GM21367 (cell line): Measurements from ENCODE around the gene GAP43.
A peak's percentile ranks its signal among the peaks of the same experiment; 100 is the strongest.

ENCODE experiments used
- ATAC-seq: cut with Tn5 transposase; IDR thresholded peaks from one replicate; pipeline ENCODE4 v1.9.1; 2021; ENCODE audit not compliant: unreplicated experiment

Gene GAP43

GRCh38 chr3:115660646-115661337, 37.5 kb downstream of the GAP43 start:
- ATAC-seq = no peak

DNA sequence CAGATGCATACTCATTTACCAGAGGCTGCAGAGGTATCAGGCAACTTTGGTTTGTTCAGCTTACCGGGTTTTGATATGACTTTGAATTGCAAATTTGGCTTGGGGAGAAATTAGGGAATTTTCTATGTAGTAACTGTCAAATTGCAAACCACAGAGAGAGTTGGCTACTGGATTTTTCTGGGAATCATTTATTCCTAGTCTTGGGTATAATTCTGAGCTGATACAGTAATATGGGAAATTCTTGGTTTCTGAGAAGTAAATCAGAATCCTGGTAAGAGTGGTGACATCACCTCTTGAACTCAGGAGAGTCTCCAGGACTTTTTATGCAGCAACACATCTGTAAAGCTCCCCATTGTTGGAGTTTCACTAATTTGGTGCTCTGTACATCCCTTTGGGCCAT, 39.0 kb downstream of the GAP43 start:
- no peak for ATAC-seq

DNA sequence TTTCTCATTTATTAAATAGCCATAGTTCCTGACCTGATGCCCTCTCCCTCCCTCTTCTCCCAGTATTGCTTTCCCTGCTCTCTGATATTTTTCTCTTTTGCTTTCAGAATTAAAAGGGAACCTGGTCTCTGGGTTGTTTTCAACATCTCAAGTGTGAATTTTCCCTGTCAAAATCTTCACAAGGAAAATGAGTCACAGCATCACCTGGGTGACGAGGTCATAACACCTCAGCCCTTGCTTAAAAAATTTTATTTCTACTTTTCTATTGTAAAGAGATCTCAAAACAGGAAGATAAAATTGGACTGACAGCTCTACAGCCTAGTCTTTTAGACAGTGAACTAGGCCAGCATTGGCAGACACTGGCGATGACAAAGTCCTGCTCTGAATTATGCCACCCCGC, 40.1 kb downstream of the GAP43 start:
- ATAC-seq = no peak

DNA sequence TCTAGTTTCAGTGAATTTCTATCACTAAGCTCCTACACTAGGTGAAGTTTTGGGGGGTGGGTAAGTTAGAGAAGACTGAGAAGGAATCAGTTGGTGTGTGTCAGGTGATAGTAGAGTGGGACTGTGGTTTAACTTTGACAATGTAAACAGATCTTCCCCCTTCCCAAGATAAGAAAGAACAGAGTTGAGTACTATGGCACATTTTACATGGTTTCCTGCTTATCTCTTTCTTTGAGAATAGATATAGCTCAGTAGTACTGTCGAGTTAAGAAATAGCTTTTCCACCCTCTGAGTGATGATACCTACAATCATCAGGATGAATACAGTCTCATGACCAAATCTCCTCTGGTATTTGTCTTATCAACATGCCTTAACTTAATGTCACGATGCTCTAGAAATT, 42.8 kb downstream of the GAP43 start:
- no peak for ATAC-seq

DNA sequence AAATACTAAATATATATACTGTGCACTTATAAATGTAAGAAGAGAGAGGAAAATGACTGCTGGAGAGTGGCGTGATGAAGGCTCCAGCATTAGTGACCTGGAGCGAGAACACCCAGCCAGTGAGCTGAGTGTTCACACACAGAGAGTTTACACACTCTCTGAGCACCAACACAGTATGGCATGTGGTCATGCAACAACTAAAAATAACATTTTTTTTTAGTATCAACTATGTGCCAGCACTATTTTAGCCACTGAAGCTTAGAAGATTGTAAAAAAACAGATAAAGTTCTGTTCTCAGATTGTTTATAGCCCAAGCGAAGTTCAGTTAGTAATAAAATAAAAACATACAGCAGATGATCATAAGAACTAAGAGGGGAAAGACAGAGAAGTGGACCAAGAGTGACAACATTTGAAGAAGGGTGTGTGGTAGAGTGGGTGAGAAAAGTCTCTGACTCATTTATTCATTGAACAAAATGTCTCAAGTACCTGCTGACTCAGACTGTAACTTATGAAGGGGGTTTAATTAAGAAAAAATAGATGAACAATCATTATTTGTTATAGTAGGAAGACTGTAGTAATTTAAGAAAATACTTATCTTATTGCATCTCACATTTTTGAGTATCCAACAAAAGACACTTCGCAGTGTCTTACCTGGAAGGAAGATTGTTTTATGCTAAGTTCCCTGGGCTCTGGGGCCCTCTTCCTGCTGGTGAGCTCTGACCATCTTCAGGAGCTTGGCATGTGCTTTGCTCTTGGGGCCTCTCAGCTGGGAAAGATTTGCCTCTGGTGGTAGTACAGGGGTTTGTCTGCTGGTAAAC, 43.8 kb downstream of the GAP43 start:
- ATAC-seq = no peak

- no peak for ATAC-seq
Measured at GRCh38 chr3:115667738-115668065, 44.4 kb downstream of the GAP43 start.

- ATAC-seq = no peak
Measured at GRCh38 chr3:115670911-115671310, 47.6 kb downstream of the GAP43 start.

DNA sequence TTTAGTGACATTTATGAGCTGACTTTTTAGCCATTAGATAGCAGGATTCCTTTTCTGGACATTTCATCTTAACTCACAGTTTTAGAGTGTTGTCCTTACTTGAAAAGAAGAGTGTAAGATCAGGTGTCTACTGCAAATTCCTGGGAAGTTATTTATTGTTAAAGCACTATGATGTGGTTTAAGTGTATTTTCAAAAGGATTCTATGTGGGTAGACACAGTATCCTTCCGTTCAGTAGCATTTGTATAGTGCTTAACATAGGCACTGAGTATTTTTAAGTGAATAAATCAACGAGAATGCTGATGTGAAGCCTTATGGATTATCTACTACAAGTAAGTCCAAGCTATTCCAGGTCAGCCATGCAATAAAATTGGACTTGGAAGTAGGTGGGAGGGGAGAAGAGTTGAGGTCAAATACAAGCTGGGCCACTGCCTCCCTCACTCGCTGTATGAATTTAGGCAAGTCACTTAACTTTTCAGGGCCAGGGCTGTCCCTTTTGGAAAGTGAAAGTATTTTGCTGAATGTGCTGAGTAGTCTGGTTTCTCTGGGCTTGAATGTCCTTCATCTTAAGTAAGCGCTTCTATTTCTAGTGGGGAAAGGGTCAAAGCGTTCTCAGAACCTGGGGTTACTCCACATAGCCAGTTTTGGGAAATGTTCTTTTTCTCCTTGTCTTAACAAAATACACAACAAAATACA, 48.6 kb downstream of the GAP43 start:
- ATAC-seq = no peak

GRCh38 chr3:115673881-115674280, 50.6 kb downstream of the GAP43 start:
- ATAC-seq = no peak

DNA sequence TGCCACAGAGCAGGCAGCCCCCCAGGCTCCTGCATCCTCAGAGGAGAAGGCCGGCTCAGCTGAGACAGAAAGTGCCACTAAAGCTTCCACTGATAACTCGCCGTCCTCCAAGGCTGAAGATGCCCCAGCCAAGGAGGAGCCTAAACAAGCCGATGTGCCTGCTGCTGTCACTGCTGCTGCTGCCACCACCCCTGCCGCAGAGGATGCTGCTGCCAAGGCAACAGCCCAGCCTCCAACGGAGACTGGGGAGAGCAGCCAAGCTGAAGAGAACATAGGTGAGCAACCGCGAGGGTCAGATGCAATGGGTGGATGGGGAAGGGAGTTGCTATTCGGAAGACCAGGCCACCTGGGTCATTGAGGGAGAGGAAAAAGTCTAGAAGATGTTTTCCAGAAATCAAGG, 53.0 kb downstream of the GAP43 start:
- ATAC-seq = no peak

- ATAC-seq = no peak
Measured at GRCh38 chr3:115680803-115681345, 57.6 kb downstream of the GAP43 start.

DNA sequence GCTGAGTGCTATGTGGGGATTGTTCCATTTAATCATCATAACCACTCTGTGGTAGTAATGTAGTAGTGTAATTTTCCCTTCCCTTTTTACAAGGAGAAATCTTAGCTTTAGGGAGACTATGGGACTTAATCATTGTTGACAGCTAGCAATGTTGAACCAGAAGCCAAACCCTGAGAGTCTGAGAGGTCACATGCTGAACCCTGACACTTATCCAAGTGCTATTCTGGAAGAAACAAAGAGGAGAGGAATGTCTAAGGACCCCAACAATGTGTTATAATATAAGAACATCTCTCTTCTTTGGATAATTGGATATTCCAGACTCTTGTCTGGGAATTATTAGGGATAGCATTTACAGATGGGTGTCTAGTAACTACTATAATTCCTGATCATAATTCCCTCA, 58.4 kb downstream of the GAP43 start:
- no peak for ATAC-seq

- no peak for ATAC-seq
Measured at GRCh38 chr3:115683305-115683704, 60.0 kb downstream of the GAP43 start.

- no peak for ATAC-seq
Measured at GRCh38 chr3:115683773-115684172, 60.5 kb downstream of the GAP43 start.

DNA sequence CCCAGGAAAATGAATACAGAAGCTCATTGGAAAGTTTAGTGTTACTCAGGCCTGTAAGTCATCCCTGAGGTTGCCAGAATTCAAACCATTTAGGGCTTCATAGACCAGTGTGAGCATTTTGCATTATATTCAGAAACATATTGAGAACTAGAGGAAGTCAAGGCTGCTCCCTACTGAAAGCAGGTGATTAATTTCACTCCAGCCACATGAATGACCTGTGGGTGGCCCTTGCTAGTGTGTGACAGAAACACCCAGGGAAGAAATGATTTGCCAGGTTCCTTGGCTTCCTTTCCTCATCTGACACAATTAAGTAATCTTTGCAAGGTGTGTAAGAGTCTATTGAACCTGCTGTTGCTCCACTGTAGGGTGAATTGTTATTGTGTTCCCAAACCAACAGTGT, 61.8 kb downstream of the GAP43 start:
- ATAC-seq = no peak

- ATAC-seq = no peak
Measured at GRCh38 chr3:115687721-115688120, 64.4 kb downstream of the GAP43 start.

DNA sequence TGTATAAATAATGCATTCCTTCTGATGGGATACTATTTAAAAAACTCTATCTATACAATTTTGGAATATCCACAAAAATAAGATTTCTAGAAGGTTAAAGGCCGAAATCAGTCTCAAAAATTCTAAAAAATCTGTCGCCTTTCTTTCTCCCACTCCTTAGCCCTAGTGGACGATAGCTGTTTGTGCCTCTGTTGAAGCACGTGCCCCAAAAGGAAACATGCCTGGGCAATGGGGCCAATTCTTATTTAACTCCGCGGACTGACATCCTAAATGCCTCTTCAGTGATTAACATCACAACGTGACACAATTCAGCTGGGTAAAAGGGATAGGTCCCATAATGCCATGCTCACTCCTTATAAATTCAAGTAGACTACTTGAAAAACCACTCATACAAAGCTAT, 65.1 kb downstream of the GAP43 start:
- no peak for ATAC-seq

DNA sequence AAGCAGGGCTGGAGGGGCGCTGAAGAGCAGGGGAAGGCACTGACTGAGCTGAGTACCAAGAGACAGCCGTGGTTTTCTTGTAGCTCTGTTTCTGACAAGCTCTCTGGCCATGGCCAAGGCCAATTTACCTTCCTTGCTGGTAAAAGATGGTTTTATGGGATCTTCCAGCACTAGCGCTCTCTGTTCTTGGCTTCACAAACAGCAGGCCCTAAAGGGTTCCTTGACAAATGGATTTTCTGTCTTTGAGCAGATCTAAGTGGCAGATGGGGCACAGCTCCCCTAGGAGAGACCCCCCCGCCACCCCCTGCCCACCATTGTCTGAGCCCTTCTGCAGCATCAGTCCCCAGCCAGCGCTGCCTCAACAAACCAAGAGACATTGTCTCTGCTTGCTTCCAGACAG, 66.6 kb downstream of the GAP43 start:
- no peak for ATAC-seq

GRCh38 chr3:115691964-115692363, 68.7 kb downstream of the GAP43 start:
- ATAC-seq = no peak

DNA sequence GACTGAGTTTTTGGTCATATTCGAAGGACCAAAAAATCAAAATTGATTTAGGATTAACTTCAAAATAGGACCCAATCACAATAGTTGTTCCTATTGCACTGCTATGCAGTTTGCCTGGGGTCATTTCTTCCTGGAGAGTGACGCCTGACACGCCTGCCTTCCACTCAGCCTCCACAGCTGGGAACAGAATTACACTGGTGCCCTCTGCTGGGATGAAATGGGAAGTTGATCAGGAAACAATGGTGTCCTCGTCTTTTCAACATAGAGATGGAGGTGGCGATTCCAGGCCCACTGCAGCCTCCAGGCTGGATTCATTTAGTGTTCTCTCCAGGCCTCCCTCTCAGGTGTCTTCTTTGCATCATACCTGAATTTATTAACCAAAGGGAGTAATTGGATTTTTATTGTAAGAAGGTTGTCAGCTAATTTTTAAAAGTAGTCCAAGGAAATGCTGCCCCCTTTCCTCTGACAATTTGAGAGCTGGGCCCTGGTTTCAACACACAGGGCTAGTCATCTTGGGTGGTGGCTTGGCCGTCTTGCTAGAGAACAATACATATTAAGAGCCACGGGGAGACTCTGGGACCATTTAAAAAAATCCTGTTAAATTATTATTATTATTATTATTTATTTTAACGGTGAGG, 69.7 kb downstream of the GAP43 start:
- ATAC-seq = peak; percentile 97

GRCh38 chr3:115693868-115694267, 70.6 kb downstream of the GAP43 start:
- no peak for ATAC-seq
